Omental fat pad (tissue), 4 donors: ENCODE results near the gene NRN1L. TPM values are rescaled to one million over a fixed set of nuclear protein-coding genes. Genes with fewer than 3 reads are reported as not detected.

Experiments
- ATAC-seq: fragments of 150-250 bp; one replicate; pipeline ENCODE4 v1.9.1; 2016; ENCODE audit warnings: mild to moderate bottlenecking, moderate library complexity; ENCODE audit not compliant: low FRiP score
- DNase-seq: peaks from one replicate; pipeline ENCODE4 v3.0.0-alpha.2; 2019; ENCODE audit warnings: low spot score
- CTCF ChIP-seq, 3 donors: fragments of 450-650 bp; IDR thresholded peaks; one replicate each; pipeline ENCODE4 v1.5.1; 2016 to 2017; ENCODE audit warnings: antibody characterized with exemption in 3 of 3, mild to moderate bottlenecking in 3 of 3, moderate library complexity in 2 of 3
- total RNA-seq, 4 donors: library from RNA; depleted of rRNA; stranded (reverse); fragments of >200 nt; gene quantifications; one replicate each; pipeline ENCODE4 v1.1.0, GENCODE V29; 2016

Gene NRN1L
- total RNA-seq, 4 donors from 2014 or later, result 3.0 to 5.5 TPM; not detected in 2

- no peak for TF ChIP-seq CTCF (IDR thresholded peaks at IDR 0.05)
- DNase-seq, result no peak
- no peak for ATAC-seq
These were observed 35.0 kb downstream of the NRN1L start for GRCh38 chr16:67919622-67920221.

DNA sequence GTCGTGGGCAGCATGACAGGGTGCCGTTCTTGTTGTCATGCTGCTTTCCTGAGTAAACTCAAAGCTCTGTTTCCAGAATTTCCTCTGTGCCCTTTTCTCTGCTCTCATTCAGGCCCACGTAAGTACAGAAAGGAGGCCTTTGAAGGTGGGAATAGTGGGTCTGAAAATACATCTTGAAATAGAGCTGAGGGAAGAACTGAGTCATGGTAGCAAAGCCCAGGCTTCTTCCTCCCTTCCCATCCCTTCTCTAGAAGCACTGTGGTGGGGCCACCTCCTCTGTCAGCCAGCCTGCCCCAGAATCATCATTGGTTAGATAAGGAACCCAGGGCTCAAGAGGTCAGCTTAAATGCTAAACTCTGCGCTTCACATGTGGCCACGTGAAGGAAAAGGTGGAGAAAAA lies 37.5 kb downstream of the NRN1L start:
- TF ChIP-seq CTCF (IDR thresholded peaks at IDR 0.05), result no peak
- DNase-seq (no peak), ATAC-seq (no peak)

GRCh38 chr16:67922740-67923139 lies 38.1 kb downstream of the NRN1L start:
- ATAC-seq (no peak), DNase-seq (no peak)
- no peak for TF ChIP-seq CTCF (IDR thresholded peaks at IDR 0.05)

- no peak for DNase-seq
- ATAC-seq, result no peak
- TF ChIP-seq CTCF (IDR thresholded peaks at IDR 0.05), result no peak
These were observed 38.9 kb downstream of the NRN1L start for GRCh38 chr16:67923414-67924116.

GRCh38 chr16:67924140-67924906 lies 39.6 kb downstream of the NRN1L start:
- no peak for DNase-seq
- no peak for ATAC-seq
- no peak for TF ChIP-seq CTCF (IDR thresholded peaks at IDR 0.05)

GRCh38 chr16:67926181-67926750 lies 41.6 kb downstream of the NRN1L start:
- no peak for TF ChIP-seq CTCF (IDR thresholded peaks at IDR 0.05)
- ATAC-seq, result no peak
- no peak for DNase-seq
